ENCODE data around the gene LTBP4.
A peak's percentile ranks its signal among the peaks of the same experiment; 100 is the strongest.

Gene LTBP4

GRCh38 chr19:40658031-40658430 is 56.9 kb downstream of the LTBP4 start:
- no peak overlapping the region for H3K27ac ChIP-seq
- TF ChIP-seq CTCF (conservative IDR thresholded peaks at IDR 0.05): no peak

GRCh38 chr19:40659116-40659515 is 57.9 kb downstream of the LTBP4 start:
- no peak overlapping the region for H3K27ac ChIP-seq
- TF ChIP-seq CTCF (conservative IDR thresholded peaks at IDR 0.05): no peak

GRCh38 chr19:40659566-40659965 is 58.4 kb downstream of the LTBP4 start:
- TF ChIP-seq CTCF (conservative IDR thresholded peaks at IDR 0.05): no peak
- no peak overlapping the region for H3K27ac ChIP-seq

GRCh38 chr19:40661616-40662015 is 60.4 kb downstream of the LTBP4 start:
- no peak overlapping the region for H3K27ac ChIP-seq
- no peak for TF ChIP-seq CTCF (conservative IDR thresholded peaks at IDR 0.05)

- TF ChIP-seq CTCF (conservative IDR thresholded peaks at IDR 0.05): peak; percentile 99
- peak overlapping the region; percentile 81 for H3K27ac ChIP-seq
These were observed 61.9 kb downstream of the LTBP4 start for GRCh38 chr19:40662925-40663694.

GRCh38 chr19:40663695-40664692 is 62.8 kb downstream of the LTBP4 start:
- TF ChIP-seq CTCF (conservative IDR thresholded peaks at IDR 0.05): no peak
- peak overlapping the region; percentile 81 for H3K27ac ChIP-seq

GRCh38 chr19:40666803-40667438 is 65.8 kb downstream of the LTBP4 start:
- no peak overlapping the region for H3K27ac ChIP-seq
- TF ChIP-seq CTCF (conservative IDR thresholded peaks at IDR 0.05): no peak

All from VCaP (cell line).